Measurements from ENCODE around the gene MTHFR.

- TF ChIP-seq, protein P1, sequence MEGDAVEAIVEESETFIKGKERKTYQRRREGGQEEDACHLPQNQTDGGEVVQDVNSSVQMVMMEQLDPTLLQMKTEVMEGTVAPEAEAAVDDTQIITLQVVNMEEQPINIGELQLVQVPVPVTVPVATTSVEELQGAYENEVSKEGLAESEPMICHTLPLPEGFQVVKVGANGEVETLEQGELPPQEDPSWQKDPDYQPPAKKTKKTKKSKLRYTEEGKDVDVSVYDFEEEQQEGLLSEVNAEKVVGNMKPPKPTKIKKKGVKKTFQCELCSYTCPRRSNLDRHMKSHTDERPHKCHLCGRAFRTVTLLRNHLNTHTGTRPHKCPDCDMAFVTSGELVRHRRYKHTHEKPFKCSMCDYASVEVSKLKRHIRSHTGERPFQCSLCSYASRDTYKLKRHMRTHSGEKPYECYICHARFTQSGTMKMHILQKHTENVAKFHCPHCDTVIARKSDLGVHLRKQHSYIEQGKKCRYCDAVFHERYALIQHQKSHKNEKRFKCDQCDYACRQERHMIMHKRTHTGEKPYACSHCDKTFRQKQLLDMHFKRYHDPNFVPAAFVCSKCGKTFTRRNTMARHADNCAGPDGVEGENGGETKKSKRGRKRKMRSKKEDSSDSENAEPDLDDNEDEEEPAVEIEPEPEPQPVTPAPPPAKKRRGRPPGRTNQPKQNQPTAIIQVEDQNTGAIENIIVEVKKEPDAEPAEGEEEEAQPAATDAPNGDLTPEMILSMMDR (IDR thresholded peaks at IDR 0.05), result no peak
- TF ChIP-seq POLR2A (IDR thresholded peaks at IDR 0.05), result no peak
These were observed 34.3 kb upstream of the MTHFR start for GRCh38 chr1:11839727-11840705.

All from adrenal gland (tissue), 5 donors.